ENCODE measurements around the gene KIF6.

- no peak for TF ChIP-seq EZH2 (IDR thresholded peaks at IDR 0.05; ENCODE audit: borderline replicate concordance, insufficient read depth, low read depth, low read length, poor library complexity, severe bottlenecking)
- TF ChIP-seq, protein P1, sequence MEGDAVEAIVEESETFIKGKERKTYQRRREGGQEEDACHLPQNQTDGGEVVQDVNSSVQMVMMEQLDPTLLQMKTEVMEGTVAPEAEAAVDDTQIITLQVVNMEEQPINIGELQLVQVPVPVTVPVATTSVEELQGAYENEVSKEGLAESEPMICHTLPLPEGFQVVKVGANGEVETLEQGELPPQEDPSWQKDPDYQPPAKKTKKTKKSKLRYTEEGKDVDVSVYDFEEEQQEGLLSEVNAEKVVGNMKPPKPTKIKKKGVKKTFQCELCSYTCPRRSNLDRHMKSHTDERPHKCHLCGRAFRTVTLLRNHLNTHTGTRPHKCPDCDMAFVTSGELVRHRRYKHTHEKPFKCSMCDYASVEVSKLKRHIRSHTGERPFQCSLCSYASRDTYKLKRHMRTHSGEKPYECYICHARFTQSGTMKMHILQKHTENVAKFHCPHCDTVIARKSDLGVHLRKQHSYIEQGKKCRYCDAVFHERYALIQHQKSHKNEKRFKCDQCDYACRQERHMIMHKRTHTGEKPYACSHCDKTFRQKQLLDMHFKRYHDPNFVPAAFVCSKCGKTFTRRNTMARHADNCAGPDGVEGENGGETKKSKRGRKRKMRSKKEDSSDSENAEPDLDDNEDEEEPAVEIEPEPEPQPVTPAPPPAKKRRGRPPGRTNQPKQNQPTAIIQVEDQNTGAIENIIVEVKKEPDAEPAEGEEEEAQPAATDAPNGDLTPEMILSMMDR (IDR thresholded peaks at IDR 0.05): no peak
Measured at GRCh38 chr6:39681674-39682121, 43.5 kb downstream of the KIF6 start.

All from B cell (primary cell).